H9 (cell line): ENCODE data around the gene RYR1. TPM values are rescaled to one million over a fixed set of nuclear protein-coding genes. Genes with fewer than 3 reads are reported as not detected.

ENCODE experiments used
- DNase-seq: peaks from one replicate; pipeline ENCODE4 v3.0.0-alpha.2; 2017
- H2AFZ ChIP-seq: one replicate; pipeline ENCODE4 v1.6.1; 2013; ENCODE audit warnings: mild to moderate bottlenecking, low read length, control low read depth, moderate library complexity
- H2AK5ac ChIP-seq: 2 replicates; pipeline ENCODE4 v1.6.1; 2013; ENCODE audit warnings: low read length, control low read depth, mixed read lengths; ENCODE audit not compliant: insufficient read length
- H2BK120ac ChIP-seq: one replicate; pipeline ENCODE4 v1.6.1; 2013; ENCODE audit warnings: low read depth, mild to moderate bottlenecking, low read length, control low read depth, inconsistent platforms; ENCODE audit not compliant: poor library complexity, severe bottlenecking
- H2BK12ac ChIP-seq: 2 replicates; pipeline ENCODE4 v1.6.1; 2013; ENCODE audit warnings: low read length, control low read depth, mixed read lengths, low read depth; ENCODE audit not compliant: insufficient read length
- H2BK15ac ChIP-seq: 2 replicates; pipeline ENCODE4 v1.6.1; 2013; ENCODE audit warnings: low read depth, low read length, control low read depth
- H2BK20ac ChIP-seq: one replicate; pipeline ENCODE4 v1.6.1; 2013; ENCODE audit warnings: low read depth, mild to moderate bottlenecking, low read length, control low read depth, inconsistent platforms; ENCODE audit not compliant: poor library complexity, severe bottlenecking
- H2BK5ac ChIP-seq: 2 replicates; pipeline ENCODE4 v1.6.1; 2013; ENCODE audit warnings: low read length, control low read depth, mixed read lengths; ENCODE audit not compliant: insufficient read length
- H3K14ac ChIP-seq: 2 replicates; pipeline ENCODE4 v1.6.1; 2013; ENCODE audit warnings: low read length, control low read depth; ENCODE audit not compliant: insufficient read depth
- H3K18ac ChIP-seq: 2 replicates; pipeline ENCODE4 v1.6.1; 2013; ENCODE audit warnings: low read depth, mild to moderate bottlenecking, mixed read lengths, low read length, control low read depth; ENCODE audit not compliant: insufficient read length
- H3K23ac ChIP-seq: 2 replicates; pipeline ENCODE4 v1.6.1; 2013; ENCODE audit warnings: low read length, control low read depth, mixed read lengths, low read depth; ENCODE audit not compliant: insufficient read length
- H3K23me2 ChIP-seq: 2 replicates; pipeline ENCODE4 v1.6.1; 2013; ENCODE audit warnings: low read depth, mild to moderate bottlenecking, mixed read lengths, low read length, control low read depth; ENCODE audit not compliant: insufficient read length, poor library complexity, severe bottlenecking
- H3K27ac ChIP-seq: 2 replicates; pipeline ENCODE4 v1.5.1; 2013; ENCODE audit warnings: low read length, control low read depth, mixed read lengths, low read depth; ENCODE audit not compliant: insufficient read length
- H3K27me3 ChIP-seq: 2 replicates; pipeline ENCODE4 v1.6.1; 2013; ENCODE audit warnings: low read length, control low read depth, inconsistent platforms; ENCODE audit not compliant: insufficient read depth
- H3K4ac ChIP-seq: 2 replicates; pipeline ENCODE4 v1.6.1; 2013; ENCODE audit warnings: low read depth, mild to moderate bottlenecking, control low read depth, inconsistent platforms, low read length, moderate library complexity
- H3K4me1 ChIP-seq: 2 replicates; pipeline ENCODE4 v1.6.1; 2013; ENCODE audit warnings: low read length, control low read depth, inconsistent platforms; ENCODE audit not compliant: insufficient read depth
- H3K4me2 ChIP-seq: 2 replicates; pipeline ENCODE4 v1.6.1; 2013; ENCODE audit warnings: low read length, control low read depth, mixed read lengths; ENCODE audit not compliant: insufficient read length, insufficient read depth
- H3K56ac ChIP-seq: 2 replicates; pipeline ENCODE4 v1.6.1; 2013; ENCODE audit warnings: low read depth, mild to moderate bottlenecking, mixed read lengths, low read length, control low read depth; ENCODE audit not compliant: insufficient read length
- H3K79me1 ChIP-seq: 2 replicates; pipeline ENCODE4 v1.6.1; 2013; ENCODE audit warnings: low read depth, mild to moderate bottlenecking, moderate library complexity, low read length, control low read depth, inconsistent platforms; ENCODE audit not compliant: insufficient read depth, poor library complexity, severe bottlenecking
- H3K79me2 ChIP-seq: 2 replicates; pipeline ENCODE4 v1.6.1; 2013; ENCODE audit warnings: low read length, control low read depth, inconsistent platforms; ENCODE audit not compliant: insufficient read depth
- H3K9ac ChIP-seq: 2 replicates; pipeline ENCODE4 v1.6.1; 2013; ENCODE audit warnings: low read length, control low read depth, mixed read lengths; ENCODE audit not compliant: insufficient read length; ENCODE audit errors: extremely low read depth
- H3K9me3 ChIP-seq: one replicate; pipeline ENCODE4 v1.6.1; 2013; ENCODE audit warnings: low read depth, low read length, inconsistent platforms; ENCODE audit not compliant: control insufficient read depth
- H3T11ph ChIP-seq: one replicate; pipeline ENCODE4 v1.6.1; 2013; ENCODE audit warnings: mild to moderate bottlenecking, low read length, control low read depth, inconsistent platforms
- H4K20me1 ChIP-seq: one replicate; pipeline ENCODE4 v1.6.1; 2013; ENCODE audit not compliant: control insufficient read depth, insufficient read length, insufficient read depth
- H4K5ac ChIP-seq: 2 replicates; pipeline ENCODE4 v1.6.1; 2013; ENCODE audit warnings: low read depth, mild to moderate bottlenecking, mixed read lengths, low read length, control low read depth; ENCODE audit not compliant: insufficient read length
- H4K8ac ChIP-seq: replicated peaks from 2 replicates; pipeline ENCODE4 v1.6.1; 2013; ENCODE audit warnings: low read length, control low read depth, mixed read lengths, low read depth; ENCODE audit not compliant: insufficient read length
- H4K91ac ChIP-seq: 2 replicates; pipeline ENCODE4 v1.6.1; 2013; ENCODE audit warnings: low read depth, mild to moderate bottlenecking, moderate library complexity, mixed read lengths, low read length, control low read depth; ENCODE audit not compliant: insufficient read length
- H3K27ac Mint-ChIP-seq, 3 experiments: 2 replicates in 2 of 3; 3 replicates in 1 of 3; pipeline ENCODE4 v1.8.0; 2020 to 2021; ENCODE audit warnings: mixed read lengths in 3 of 3, mild to moderate bottlenecking in 1 of 3, moderate library complexity in 1 of 3
- H3K27me3 Mint-ChIP-seq: 2 replicates; pipeline ENCODE4 v1.8.0; 2021; ENCODE audit warnings: low read depth, mild to moderate bottlenecking, moderate library complexity, mixed read lengths
- H3K36me3 Mint-ChIP-seq, 3 experiments: 2 replicates in 2 of 3; 3 replicates in 1 of 3; pipeline ENCODE4 v1.8.0; 2020 to 2021; ENCODE audit warnings: low read depth in 3 of 3, mixed read lengths in 3 of 3; ENCODE audit not compliant: insufficient read depth in 1 of 3
- H3K4me1 Mint-ChIP-seq, 2 experiments: 2 replicates each; pipeline ENCODE4 v1.8.0; 2020; ENCODE audit warnings: mixed read lengths in 2 of 2
- H3K4me3 Mint-ChIP-seq, 2 experiments: 2 replicates in 1 of 2; 3 replicates in 1 of 2; pipeline ENCODE4 v1.8.0; 2020 to 2021; ENCODE audit warnings: mild to moderate bottlenecking in 2 of 2, mixed read lengths in 2 of 2, moderate library complexity in 1 of 2
- H3K9me3 Mint-ChIP-seq, 2 experiments: 2 replicates in 1 of 2; 3 replicates in 1 of 2; pipeline ENCODE4 v1.8.0; 2020; ENCODE audit warnings: mild to moderate bottlenecking in 2 of 2, mixed read lengths in 2 of 2, moderate library complexity in 1 of 2
- WGBS: extraction: QIAGEN DNeasy Blood & Tissue Kit; methylation state at CpG from one replicate; pipeline ENCODE4 v1.1.7; 2013; ENCODE audit warnings: missing lambda C conversion rate, low lambda C conversion rate, mixed read lengths; ENCODE audit not compliant: insufficient read length; ENCODE audit errors: extremely low coverage; 5-methylcytosine and 5-hydroxymethylcytosine counted together
- total RNA-seq: library from RNA; stranded (reverse); gene quantifications from 2 replicates; pipeline ENCODE4 v1.2.1, GENCODE V29; 2021
- TF ChIP-seq, protein P1 (sequence below): fragments of 200-600 bp; sonication (generic); conservative IDR thresholded peaks from 3 replicates; pipeline ENCODE4 v1.8.0; 2021; ENCODE audit warnings: antibody characterized with exemption, mild to moderate bottlenecking

RYR1 gene
- total RNA-seq, 1 experiment from 2014 or later = 8.9 TPM

GRCh38 chr19:38617283-38617763 is 183.8 kb downstream of the RYR1 start:
- no peak overlapping the region for H2BK20ac ChIP-seq
- DNase-seq = no peak
- H3K18ac ChIP-seq = no peak overlapping the region
- H3K27me3 Mint-ChIP-seq = no peaks in the 10 kb centered on the region
- H2BK120ac ChIP-seq = no peak overlapping the region
- H3K79me2 ChIP-seq = peaks cover 4% of the 10 kb centered on the region; the same call in 1 of the 2 replicates
- no peak overlapping the region for H2BK5ac ChIP-seq
- no peak overlapping the region for H3K27ac ChIP-seq
- TF ChIP-seq, protein P1, sequence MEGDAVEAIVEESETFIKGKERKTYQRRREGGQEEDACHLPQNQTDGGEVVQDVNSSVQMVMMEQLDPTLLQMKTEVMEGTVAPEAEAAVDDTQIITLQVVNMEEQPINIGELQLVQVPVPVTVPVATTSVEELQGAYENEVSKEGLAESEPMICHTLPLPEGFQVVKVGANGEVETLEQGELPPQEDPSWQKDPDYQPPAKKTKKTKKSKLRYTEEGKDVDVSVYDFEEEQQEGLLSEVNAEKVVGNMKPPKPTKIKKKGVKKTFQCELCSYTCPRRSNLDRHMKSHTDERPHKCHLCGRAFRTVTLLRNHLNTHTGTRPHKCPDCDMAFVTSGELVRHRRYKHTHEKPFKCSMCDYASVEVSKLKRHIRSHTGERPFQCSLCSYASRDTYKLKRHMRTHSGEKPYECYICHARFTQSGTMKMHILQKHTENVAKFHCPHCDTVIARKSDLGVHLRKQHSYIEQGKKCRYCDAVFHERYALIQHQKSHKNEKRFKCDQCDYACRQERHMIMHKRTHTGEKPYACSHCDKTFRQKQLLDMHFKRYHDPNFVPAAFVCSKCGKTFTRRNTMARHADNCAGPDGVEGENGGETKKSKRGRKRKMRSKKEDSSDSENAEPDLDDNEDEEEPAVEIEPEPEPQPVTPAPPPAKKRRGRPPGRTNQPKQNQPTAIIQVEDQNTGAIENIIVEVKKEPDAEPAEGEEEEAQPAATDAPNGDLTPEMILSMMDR = no peak
- peaks cover 15 to 25% (median 19%) of the 10 kb centered on the region in 3 experiments for H3K36me3 Mint-ChIP-seq
- no peak overlapping the region for H3K56ac ChIP-seq
- peak overlapping the region in 1 of 2 experiments; percentile 27; a peak in 2 of 5 replicates for H3K4me3 Mint-ChIP-seq
- no peak overlapping the region for H4K91ac ChIP-seq
- H3K23ac ChIP-seq = no peak overlapping the region
- no peak overlapping the region for H2BK15ac ChIP-seq
- peaks cover 4% of the 10 kb centered on the region; the same call in 1 of the 2 replicates for H3K4me1 ChIP-seq
- peaks cover 18 to 32% of the 10 kb centered on the region in 2 experiments for H3K4me1 Mint-ChIP-seq
- WGBS = no CpG with 5 or more reads among the region's 9 CpGs
- H3K14ac ChIP-seq = no peak overlapping the region
- H3K79me1 ChIP-seq = peaks cover 3% of the 10 kb centered on the region
- no peaks in the 10 kb centered on the region for H3K9me3 ChIP-seq
- no peaks in the 10 kb centered on the region for H4K20me1 ChIP-seq
- H4K8ac ChIP-seq = no peak overlapping the region
- no peak overlapping the region for H3T11ph ChIP-seq
- H3K4ac ChIP-seq = no peak overlapping the region
- peaks cover 5% of the 10 kb centered on the region for H3K23me2 ChIP-seq
- no peaks in the 10 kb centered on the region for H3K27me3 ChIP-seq
- H3K4me2 ChIP-seq = no peak overlapping the region
- H3K27ac Mint-ChIP-seq = peak overlapping the region in 1 of 3 experiments; percentile 14; a peak in 1 of 7 replicates
- no peak overlapping the region for H4K5ac ChIP-seq
- H2AK5ac ChIP-seq = no peak overlapping the region
- H3K9ac ChIP-seq = no peak overlapping the region
- no peak overlapping the region for H2BK12ac ChIP-seq
- H2AFZ ChIP-seq = no peak overlapping the region
- H3K9me3 Mint-ChIP-seq = no peaks in the 10 kb centered on the region; a peak in 1 of 5 replicates
